Erythroblast (primary cell): Measurements from ENCODE around the gene PGAM2.

Experiments used
- GATA1 ChIP-seq: IDR thresholded peaks from 2 replicates; pipeline ENCODE4 v1.6.1; 2011; ENCODE audit warnings: low read depth, mild to moderate bottlenecking, control low read depth, low read length, moderate library complexity
- POLR2A ChIP-seq: IDR thresholded peaks from 2 replicates; pipeline ENCODE4 v1.6.1; 2011; ENCODE audit warnings: mild to moderate bottlenecking, low read length

- TF ChIP-seq POLR2A: no peak
- no peak for TF ChIP-seq GATA1
Observed at GRCh38 chr7:44056681-44057080, 8.7 kb downstream of the PGAM2 start.
